Hepatocyte (in vitro differentiated cells): ENCODE data around the gene PPOX.

Experiments
- CTCF ChIP-seq: fragments of 200-600 bp; sonication (generic); IDR thresholded peaks from 2 replicates; pipeline ENCODE4 v1.5.1; 2016; ENCODE audit warnings: antibody characterized with exemption, mild to moderate bottlenecking; ENCODE audit not compliant: poor library complexity
- EZH2 ChIP-seq: fragments of 200-600 bp; sonication (generic); IDR thresholded peaks from 2 replicates; pipeline ENCODE4 v1.6.1; 2016; ENCODE audit warnings: antibody characterized with exemption, mild to moderate bottlenecking, borderline replicate concordance
- EZH2phosphoT487 ChIP-seq: fragments of 200-600 bp; sonication (generic); IDR thresholded peaks from one replicate; pipeline ENCODE4 v1.6.1; 2018; ENCODE audit warnings: antibody characterized with exemption, mild to moderate bottlenecking, low read depth, moderate library complexity; ENCODE audit not compliant: unreplicated experiment, severe bottlenecking

GRCh38 chr1:161185732-161186311, 19.6 kb downstream of the PPOX start:
- TF ChIP-seq CTCF (no peak), EZH2 (no peak), EZH2phosphoT487 (no peak)
